HS-27A (cell line): ENCODE data around the gene ZNF846.
"Not testable (repeated sequence)": the region's sequence is repeated elsewhere in the genome, so short reads cannot be mapped to it uniquely, and the experiment has no call there.

ENCODE experiments used
- DNase-seq: peaks from one replicate; pipeline ENCODE4 v3.0.0-alpha.2; 2012; ENCODE audit warnings: low read depth, missing footprints

The ZNF846 gene

GRCh38 chr19:9768175-9769112, at the start of gene ZNF846:
ZNF846 (minus strand) TSS chr19:9768738; CDS start chr19:9764950, 3,788 bp downstream.
- peak; percentile 87 for DNase-seq

- DNase-seq: no peak
Observed at GRCh38 chr19:9818175-9818733, 49.7 kb upstream of the ZNF846 start.

- DNase-seq: no peak
Observed at GRCh38 chr19:9811139-9811538, 42.6 kb upstream of the ZNF846 start.

GRCh38 chr19:9808855-9809824, 40.6 kb upstream of the ZNF846 start:
- no peak for DNase-seq

GRCh38 chr19:9806803-9807202, 38.3 kb upstream of the ZNF846 start:
- DNase-seq: no peak

- no peak for DNase-seq
Observed at GRCh38 chr19:9801976-9802375, 33.4 kb upstream of the ZNF846 start.

- DNase-seq: no peak
Observed at GRCh38 chr19:9799162-9799561, 30.6 kb upstream of the ZNF846 start.

GRCh38 chr19:9797871-9798270, 29.3 kb upstream of the ZNF846 start:
- no peak for DNase-seq

- DNase-seq: peak; percentile 73
Observed at GRCh38 chr19:9796113-9796773, 27.7 kb upstream of the ZNF846 start.

GRCh38 chr19:9793071-9793591, 24.6 kb upstream of the ZNF846 start:
- no peak for DNase-seq

GRCh38 chr19:9792206-9793070, 23.9 kb upstream of the ZNF846 start:
- peak; percentile 31 for DNase-seq

GRCh38 chr19:9791552-9792205, 23.1 kb upstream of the ZNF846 start:
- DNase-seq: peak; percentile 65

GRCh38 chr19:9791073-9791367, 22.5 kb upstream of the ZNF846 start:
- DNase-seq: not testable (repeated sequence)

GRCh38 chr19:9789579-9789978, 21.0 kb upstream of the ZNF846 start:
- DNase-seq: not testable (repeated sequence)

- no peak for DNase-seq
Observed at GRCh38 chr19:9789066-9789465, 20.5 kb upstream of the ZNF846 start.

- not testable (repeated sequence) for DNase-seq
Observed at GRCh38 chr19:9788604-9789003, 20.1 kb upstream of the ZNF846 start.

- DNase-seq: no peak
Observed at GRCh38 chr19:9786819-9787218, 18.3 kb upstream of the ZNF846 start.

GRCh38 chr19:9786342-9786741, 17.8 kb upstream of the ZNF846 start:
- DNase-seq: no peak

- DNase-seq: peak; percentile 47
Observed at GRCh38 chr19:9785367-9786331, 17.1 kb upstream of the ZNF846 start.
